Embryonic facial prominence (tissue), 1 donor: ENCODE measurements around the gene SPSB1.

ENCODE experiments used
- DNase-seq: peaks from one replicate; pipeline ENCODE4 v3.0.0-alpha.2; 2016; ENCODE audit errors: extremely low spot score

The SPSB1 gene

GRCh38 chr1:9388335-9389180, 95.9 kb downstream of the SPSB1 start:
- no peak for DNase-seq

GRCh38 chr1:9389968-9390367, 97.3 kb downstream of the SPSB1 start:
- no peak for DNase-seq

- no peak for DNase-seq
Measured at GRCh38 chr1:9391620-9392019, 98.9 kb downstream of the SPSB1 start.

GRCh38 chr1:9394010-9394409, 101.3 kb downstream of the SPSB1 start:
- no peak for DNase-seq

- DNase-seq: no peak
Measured at GRCh38 chr1:9395018-9395417, 102.3 kb downstream of the SPSB1 start.

- DNase-seq: no peak
Measured at GRCh38 chr1:9397047-9397446, 104.4 kb downstream of the SPSB1 start.

- no peak for DNase-seq
Measured at GRCh38 chr1:9397997-9398526, 105.4 kb downstream of the SPSB1 start.

GRCh38 chr1:9399510-9400424, 107.1 kb downstream of the SPSB1 start:
- DNase-seq: no peak

- DNase-seq: no peak
Measured at GRCh38 chr1:9400425-9401079, 107.9 kb downstream of the SPSB1 start.

- DNase-seq: no peak
Measured at GRCh38 chr1:9401080-9401453, 108.4 kb downstream of the SPSB1 start.

GRCh38 chr1:9402256-9402616, 109.5 kb downstream of the SPSB1 start:
- DNase-seq: no peak

GRCh38 chr1:9402717-9403225, 110.1 kb downstream of the SPSB1 start:
- DNase-seq: no peak

GRCh38 chr1:9404117-9404914, 111.6 kb downstream of the SPSB1 start:
- DNase-seq: no peak

- no peak for DNase-seq
Measured at GRCh38 chr1:9406111-9406510, 113.4 kb downstream of the SPSB1 start.

GRCh38 chr1:9410737-9411297, 118.1 kb downstream of the SPSB1 start:
- no peak for DNase-seq

GRCh38 chr1:9413071-9413876, 120.6 kb downstream of the SPSB1 start:
- DNase-seq: no peak

- DNase-seq: no peak
Measured at GRCh38 chr1:9413877-9414213, 121.2 kb downstream of the SPSB1 start.

GRCh38 chr1:9416506-9416905, 123.8 kb downstream of the SPSB1 start:
- no peak for DNase-seq

- no peak for DNase-seq
Measured at GRCh38 chr1:9416918-9417500, 124.3 kb downstream of the SPSB1 start.

GRCh38 chr1:9417695-9418094, 125.0 kb downstream of the SPSB1 start:
- no peak for DNase-seq
